Neuronal stem cell (in vitro differentiated cells): Measurements from ENCODE around the gene PSMC4.

ENCODE experiments used
- DNase-seq: peaks from one replicate; pipeline ENCODE4 v3.0.0-alpha.2; 2013; ENCODE audit warnings: low spot score
- H2AFZ ChIP-seq: one replicate; pipeline ENCODE4 v1.6.1; 2013; ENCODE audit warnings: mild to moderate bottlenecking, low read length, inconsistent platforms
- H2AK5ac ChIP-seq: 2 replicates; pipeline ENCODE4 v1.6.1; 2013; ENCODE audit warnings: low read depth, mild to moderate bottlenecking, inconsistent platforms, low read length, moderate library complexity, mixed read lengths
- H2BK120ac ChIP-seq: 2 replicates; pipeline ENCODE4 v1.6.1; 2013; ENCODE audit warnings: low read depth, mild to moderate bottlenecking, inconsistent platforms, low read length, moderate library complexity, mixed read lengths
- H2BK12ac ChIP-seq: one replicate; pipeline ENCODE4 v1.6.1; 2013; ENCODE audit warnings: low read length, inconsistent platforms
- H2BK15ac ChIP-seq: 2 replicates; pipeline ENCODE4 v1.6.1; 2013; ENCODE audit warnings: mild to moderate bottlenecking, low read length, inconsistent platforms, mixed read lengths
- H2BK5ac ChIP-seq: one replicate; pipeline ENCODE4 v1.6.1; 2013; ENCODE audit warnings: inconsistent platforms, mild to moderate bottlenecking, low read length, moderate library complexity
- H3K14ac ChIP-seq: one replicate; pipeline ENCODE4 v1.6.1; 2013; ENCODE audit warnings: low read length, inconsistent platforms
- H3K18ac ChIP-seq: 2 replicates; pipeline ENCODE4 v1.6.1; 2013; ENCODE audit warnings: low read length, inconsistent platforms
- H3K23ac ChIP-seq: 2 replicates; pipeline ENCODE4 v1.6.1; 2013; ENCODE audit warnings: low read depth, mild to moderate bottlenecking, mixed read lengths, low read length, inconsistent platforms; ENCODE audit not compliant: poor library complexity
- H3K27ac ChIP-seq: replicated peaks from 3 replicates; pipeline ENCODE4 v1.5.1; 2013; ENCODE audit warnings: low read length, inconsistent platforms
- H3K27me3 ChIP-seq, 3 experiments: 2 replicates each; pipeline ENCODE4 v1.6.1; 2013; ENCODE audit warnings: low read length in 3 of 3, mild to moderate bottlenecking in 2 of 3, inconsistent platforms in 1 of 3, low read depth in 1 of 3, mixed read lengths in 1 of 3, moderate library complexity in 1 of 3; ENCODE audit not compliant: control insufficient read depth in 3 of 3, insufficient read depth in 3 of 3
- H3K36me3 ChIP-seq, 2 donors: replicated peaks in 1 of 2; 2 replicates each; pipeline ENCODE4 v1.6.1; 2013; ENCODE audit warnings: low read length in 2 of 2; ENCODE audit not compliant: control insufficient read depth in 2 of 2, insufficient read depth in 2 of 2
- H3K4ac ChIP-seq: 2 replicates; pipeline ENCODE4 v1.6.1; 2013; ENCODE audit warnings: inconsistent platforms, mild to moderate bottlenecking, low read length, moderate library complexity
- H3K4me1 ChIP-seq, 2 donors: 1 replicate in 1 of 2; 2 replicates in 1 of 2; pipeline ENCODE4 v1.6.1; 2013; ENCODE audit warnings: low read length in 2 of 2, low read depth in 1 of 2; ENCODE audit not compliant: control insufficient read depth in 2 of 2, insufficient read depth in 1 of 2
- H3K4me2 ChIP-seq: one replicate; pipeline ENCODE4 v1.6.1; 2013; ENCODE audit warnings: mild to moderate bottlenecking, low read length, inconsistent platforms; ENCODE audit not compliant: insufficient read depth, poor library complexity, severe bottlenecking
- H3K4me3 ChIP-seq, 2 donors: 2 replicates each; pipeline ENCODE4 v1.5.1; 2013; ENCODE audit warnings: low read length in 2 of 2, mild to moderate bottlenecking in 2 of 2, inconsistent platforms in 1 of 2, moderate library complexity in 1 of 2
- H3K79me1 ChIP-seq: one replicate; pipeline ENCODE4 v1.6.1; 2013; ENCODE audit warnings: low read depth, mild to moderate bottlenecking, inconsistent platforms, low read length, moderate library complexity
- H3K9ac ChIP-seq: one replicate; pipeline ENCODE4 v1.6.1; 2013; ENCODE audit warnings: mild to moderate bottlenecking, low read depth, low read length, inconsistent platforms; ENCODE audit not compliant: poor library complexity
- H3K9me3 ChIP-seq, 2 donors: replicated peaks in 1 of 2; 2 replicates each; pipeline versions ENCODE3 to v1.6.1; 2013; ENCODE audit warnings: low read length in 2 of 2, mild to moderate bottlenecking in 2 of 2, inconsistent platforms in 1 of 2, low read depth in 1 of 2, mixed read lengths in 1 of 2, moderate library complexity in 1 of 2; ENCODE audit not compliant: control insufficient read depth in 2 of 2, insufficient read depth in 1 of 2
- H4K8ac ChIP-seq: one replicate; pipeline ENCODE4 v1.6.1; 2013; ENCODE audit warnings: low read depth, mild to moderate bottlenecking, inconsistent platforms, low read length, moderate library complexity
- H4K91ac ChIP-seq: one replicate; pipeline ENCODE4 v1.6.1; 2013; ENCODE audit warnings: low read length, low read depth, mild to moderate bottlenecking, inconsistent platforms; ENCODE audit not compliant: poor library complexity
- WGBS, 2 donors: extraction: QIAGEN DNeasy Blood & Tissue Kit; methylation state at CpG; one replicate each; pipeline ENCODE4 v1.1.7; 2013; ENCODE audit warnings: missing lambda C conversion rate in 2 of 2, mixed read lengths in 1 of 2; ENCODE audit not compliant: insufficient read length in 2 of 2, insufficient replicate concordance in 1 of 2; ENCODE audit errors: extremely low coverage in 2 of 2; 5-methylcytosine and 5-hydroxymethylcytosine counted together

Gene PSMC4

DNA sequence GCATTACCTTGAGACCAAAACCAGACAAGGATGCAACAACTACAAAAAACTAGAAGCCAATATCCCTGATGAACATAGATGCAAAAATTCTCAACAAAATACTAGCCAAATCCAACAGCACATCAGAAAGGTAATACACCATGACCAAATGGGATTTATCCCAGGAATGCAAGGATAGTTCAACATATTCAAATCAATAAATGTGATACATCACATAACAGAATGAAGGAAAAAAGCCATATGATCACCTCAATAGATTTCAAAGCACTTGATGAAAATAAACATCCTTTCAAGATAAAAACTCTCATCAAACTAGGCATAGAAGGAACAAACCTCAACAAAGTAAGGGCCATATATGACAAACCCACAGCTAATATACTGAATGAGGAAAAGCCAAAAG, 15.7 kb downstream of the PSMC4 start:
- Histone ChIP-seq H2BK12ac (no peak overlapping the region), H3K27ac (no peak overlapping the region), H2BK5ac (no peak overlapping the region), H2BK120ac (no peak overlapping the region), H3K4ac (no peak overlapping the region), H3K9me3 (peaks cover 6 to 52% of the 10 kb centered on the region in 2 donors), H4K8ac (no peak overlapping the region), H3K36me3 (peaks cover 2 to 25% of the 10 kb centered on the region in 2 donors), H3K4me1 (peaks cover 0 to 1% of the 10 kb centered on the region in 2 donors), H3K27me3 (no peaks in the 10 kb centered on the region), H3K4me2 (no peak overlapping the region), H3K14ac (no peak overlapping the region), H2AFZ (no peak overlapping the region), H2AK5ac (no peak overlapping the region), H3K9ac (no peak overlapping the region), H4K91ac (no peak overlapping the region), H3K4me3 (no peak overlapping the region), H3K23ac (no peak overlapping the region), H3K79me1 (peaks cover 2% of the 10 kb centered on the region), H2BK15ac (no peak overlapping the region), H3K18ac (no peak overlapping the region)
- DNase-seq, result no peak

- H3K23ac ChIP-seq, result no peak overlapping the region
- H2AK5ac ChIP-seq, result no peak overlapping the region
- no peak overlapping the region for H2BK12ac ChIP-seq
- no peak for DNase-seq
- H2AFZ ChIP-seq, result no peak overlapping the region
- peaks cover 2% of the 10 kb centered on the region for H3K79me1 ChIP-seq
- no peak overlapping the region for H2BK15ac ChIP-seq
- H4K8ac ChIP-seq, result no peak overlapping the region
- no peak overlapping the region for H2BK120ac ChIP-seq
- H3K27ac ChIP-seq, result no peak overlapping the region
- H3K4me1 ChIP-seq, result peaks cover 0 to 1% of the 10 kb centered on the region in 2 donors
- H3K18ac ChIP-seq, result no peak overlapping the region
- no peak overlapping the region for H3K4ac ChIP-seq
- no peaks in the 10 kb centered on the region for H3K27me3 ChIP-seq
- H3K36me3 ChIP-seq, result peaks cover 0 to 19% of the 10 kb centered on the region in 2 donors
- H3K4me3 ChIP-seq, result no peak overlapping the region
- H3K9me3 ChIP-seq, result peaks cover 6 to 50% of the 10 kb centered on the region in 2 donors
- no peak overlapping the region for H2BK5ac ChIP-seq
- no peak overlapping the region for H4K91ac ChIP-seq
- H3K4me2 ChIP-seq, result no peak overlapping the region
- H3K14ac ChIP-seq, result no peak overlapping the region
- H3K9ac ChIP-seq, result no peak overlapping the region
These were observed 16.2 kb downstream of the PSMC4 start for GRCh38 chr19:39987167-39987566.

GRCh38 chr19:39987596-39987995, 16.6 kb downstream of the PSMC4 start:
- peaks cover 0 to 15% of the 10 kb centered on the region in 2 donors for H3K36me3 ChIP-seq
- H2BK12ac ChIP-seq, result no peak overlapping the region
- H2BK5ac ChIP-seq, result no peak overlapping the region
- no CpG with 5 or more reads among the region's 1 CpG for WGBS, 2 donors
- no peak overlapping the region for H4K91ac ChIP-seq
- H4K8ac ChIP-seq, result no peak overlapping the region
- H3K9me3 ChIP-seq, result peaks cover 6 to 47% of the 10 kb centered on the region in 2 donors
- H3K4ac ChIP-seq, result no peak overlapping the region
- H3K4me1 ChIP-seq, result peaks cover 0 to 1% of the 10 kb centered on the region in 2 donors
- H2BK15ac ChIP-seq, result no peak overlapping the region
- H3K79me1 ChIP-seq, result peaks cover 2% of the 10 kb centered on the region
- H3K9ac ChIP-seq, result no peak overlapping the region
- no peak overlapping the region for H3K27ac ChIP-seq
- no peak overlapping the region for H3K14ac ChIP-seq
- H3K4me3 ChIP-seq, result no peak overlapping the region
- H3K18ac ChIP-seq, result no peak overlapping the region
- no peak overlapping the region for H2AK5ac ChIP-seq
- DNase-seq, result no peak
- H3K27me3 ChIP-seq, result no peaks in the 10 kb centered on the region
- no peak overlapping the region for H3K4me2 ChIP-seq
- no peak overlapping the region for H2AFZ ChIP-seq
- no peak overlapping the region for H2BK120ac ChIP-seq
- H3K23ac ChIP-seq, result no peak overlapping the region

DNA sequence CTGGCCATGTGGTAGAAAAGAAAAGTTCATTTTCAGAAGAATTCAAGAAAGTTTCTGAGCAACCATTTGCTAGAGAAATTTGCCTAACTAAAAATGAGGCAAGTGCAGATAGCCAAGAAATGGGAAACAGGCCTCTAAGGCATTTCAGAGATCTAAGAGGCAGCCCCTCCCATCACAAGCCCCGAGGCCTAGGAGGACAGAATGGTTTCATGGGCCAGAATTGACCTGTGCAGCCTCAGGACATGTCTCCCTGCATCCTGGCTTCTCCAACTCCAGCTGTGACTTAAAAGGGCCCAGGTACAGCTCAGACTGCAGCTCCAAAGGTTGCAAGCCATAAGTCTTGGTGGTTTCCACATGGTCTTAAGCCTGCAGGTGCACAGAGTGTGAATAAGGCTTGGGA, 22.6 kb downstream of the PSMC4 start:
- no peak overlapping the region for H3K23ac ChIP-seq
- H3K27ac ChIP-seq, result no peak overlapping the region
- no peak overlapping the region for H4K8ac ChIP-seq
- no peak overlapping the region for H3K4me3 ChIP-seq
- no peak overlapping the region for H2BK5ac ChIP-seq
- H3K14ac ChIP-seq, result no peak overlapping the region
- no peak for DNase-seq
- no peak overlapping the region for H2AFZ ChIP-seq
- H3K36me3 ChIP-seq, result peaks cover 0 to 5% of the 10 kb centered on the region in 2 donors
- H2BK120ac ChIP-seq, result no peak overlapping the region
- no peak overlapping the region for H3K9ac ChIP-seq
- no peak overlapping the region for H3K18ac ChIP-seq
- H4K91ac ChIP-seq, result no peak overlapping the region
- H3K4me2 ChIP-seq, result no peak overlapping the region
- peaks cover 3 to 5% of the 10 kb centered on the region in 2 donors for H3K4me1 ChIP-seq
- H3K27me3 ChIP-seq, result no peaks in the 10 kb centered on the region
- no peak overlapping the region for H2BK15ac ChIP-seq
- H3K79me1 ChIP-seq, result no peaks in the 10 kb centered on the region
- WGBS, 2 donors, result no CpG with 5 or more reads among the region's 1 CpG
- no peak overlapping the region for H3K4ac ChIP-seq
- no peak overlapping the region for H2BK12ac ChIP-seq
- H2AK5ac ChIP-seq, result no peak overlapping the region
- peaks cover 6 to 29% of the 10 kb centered on the region in 2 donors for H3K9me3 ChIP-seq
